Heart left ventricle (tissue), 16 donors: ENCODE data around the gene MS4A6A. TPM values are rescaled to one million over a fixed set of nuclear protein-coding genes. Genes with fewer than 3 reads are reported as not detected.

ENCODE experiments used
- ATAC-seq, 4 donors: fragments of 200-7000 bp; cut with Tn5 transposase; one replicate each; pipeline ENCODE4 v1.9.1; 2020 to 2022; ENCODE audit warnings: moderate library complexity in 4 of 4, mild to moderate bottlenecking in 3 of 4, moderate number of reproducible peaks in 1 of 4
- DNase-seq, 5 donors: peaks; one replicate each; pipeline ENCODE4 v3.0.0-alpha.2; 2020
- H3K27ac ChIP-seq, 12 donors: fragments of 200-600 bp; sonication (generic) in 4 of 12; one replicate each; pipeline versions ENCODE4 v1.5.0 to v1.8.0; 2016 to 2022; ENCODE audit warnings: mild to moderate bottlenecking in 2 of 12
- H3K27me3 ChIP-seq, 9 donors: fragments of 200-600 bp; sonication (generic) in 2 of 9; one replicate each; pipeline versions ENCODE4 v1.5.1 to v1.8.0; 2016 to 2022; ENCODE audit warnings: mild to moderate bottlenecking in 3 of 9
- H3K36me3 ChIP-seq, 9 donors: fragments of 200-600 bp; sonication (generic) in 2 of 9; one replicate each; pipeline versions ENCODE4 v1.5.0 to v1.8.0; 2018 to 2022; ENCODE audit warnings: mild to moderate bottlenecking in 2 of 9
- H3K4me1 ChIP-seq, 12 donors: fragments of 200-600 bp; sonication (generic) in 4 of 12; one replicate each; pipeline versions ENCODE4 v1.5.0 to v1.8.0; 2016 to 2022; ENCODE audit warnings: mild to moderate bottlenecking in 3 of 12
- H3K4me3 ChIP-seq, 12 donors: fragments of 200-600 bp; sonication (generic) in 4 of 12; one replicate each; pipeline versions ENCODE4 v1.5.0 to v1.8.0; 2017 to 2022; ENCODE audit warnings: mild to moderate bottlenecking in 9 of 12, moderate library complexity in 4 of 12
- H3K9me3 ChIP-seq, 12 donors: fragments of 200-600 bp; sonication (generic) in 4 of 12; one replicate each; pipeline versions ENCODE4 v1.5.0 to v1.8.0; 2016 to 2022; ENCODE audit warnings: mild to moderate bottlenecking in 1 of 12
- POLR2A ChIP-seq, 2 donors: fragments of 450-650 bp; IDR thresholded peaks; one replicate each; pipeline ENCODE4 v1.6.1; 2017; ENCODE audit warnings: antibody characterized with exemption in 2 of 2, mild to moderate bottlenecking in 2 of 2, moderate library complexity in 2 of 2
- WGBS, 4 donors: extraction: QIAGEN DNeasy Blood & Tissue Kit in 2 of 4; methylation state at CpG; one replicate each; pipeline versions ENCODE4 v1.1.5 to v1.1.7; 2013 to 2018; 5-methylcytosine and 5-hydroxymethylcytosine counted together
- intact Hi-C, 10 donors: fragments of 100-400 bp; cut with DNase I; formaldehyde crosslinking; loops; one replicate each; pipeline versions ENCODE4 v1.11.1 to v1.14.2; 2022
- polyA plus RNA-seq, 2 donors: library from polyadenylated mRNA; stranded (reverse); fragments of 200-250 nt; gene quantifications; one replicate each; pipeline ENCODE4 v1.2.3, GENCODE V29; 2013
- total RNA-seq, 9 donors: library from RNA; depleted of rRNA in 2 of 9; stranded (reverse); fragments of >200 nt in 2 of 9; fragmentation: NEBNext Ultra II Directional in 3 of 9; extraction: Animal tissue kit (Norgen Biotek cat#: 25700) in 3 of 9; gene quantifications; one replicate each; pipeline versions ENCODE4 v1.1.0 to v1.2.4, GENCODE V29; 2016 to 2023
- TF ChIP-seq, protein P1 (sequence below), 12 donors: fragments of 200-600 bp; sonication (generic) in 4 of 12; IDR thresholded peaks; one replicate each; pipeline versions ENCODE4 v1.5.0 to v1.8.0; 2018 to 2022; ENCODE audit warnings: antibody characterized with exemption in 12 of 12, mild to moderate bottlenecking in 5 of 12
- donor health status: ischemic (EF 13 %, LVEDD 7.1; RV severe dilation, severe dysfunction).
- donor health status: healthy with polysubstance abuse.
- donor health status: DM: no; HTN: yes; CAD: no.
- donor health status: DM: no; HTN: no; CAD: no.
- donor health status: ischemic (EF 25% LVEDD 6.9; RV normal size, moderate dysfunction).
- donor health status: ischemic (EF 25% LVEDD 5.7; RV mildly dilated, moderate dysfunction).
- donor health status: healthy.
- donor health status: DM: yes; HTN: yes; CAD: no.
- donor health status: ischemic (EF 35%, LVEDD 5.7; RV mildly dilated, moderate dysfunction).
- donor health status: nonischemic (EF 11% LVEDD 7.7; RV severe dilation, severe dysfunction).
- donor health status: DM: yes; HTN: yes; CAD: no.
- donor health status: PGD.
- donor health status: ischemic (EF 29% LVEDD 5.4; RV normal size, mild dysfunction).
- donor health status: nonischemic (EF 23%, LVEDD 6.1; RV moderate dilation, normal function).

Gene MS4A6A
- total and polyA plus RNA-seq, 11 donors = 11.7 to 279 (median 23.0) TPM

DNA sequence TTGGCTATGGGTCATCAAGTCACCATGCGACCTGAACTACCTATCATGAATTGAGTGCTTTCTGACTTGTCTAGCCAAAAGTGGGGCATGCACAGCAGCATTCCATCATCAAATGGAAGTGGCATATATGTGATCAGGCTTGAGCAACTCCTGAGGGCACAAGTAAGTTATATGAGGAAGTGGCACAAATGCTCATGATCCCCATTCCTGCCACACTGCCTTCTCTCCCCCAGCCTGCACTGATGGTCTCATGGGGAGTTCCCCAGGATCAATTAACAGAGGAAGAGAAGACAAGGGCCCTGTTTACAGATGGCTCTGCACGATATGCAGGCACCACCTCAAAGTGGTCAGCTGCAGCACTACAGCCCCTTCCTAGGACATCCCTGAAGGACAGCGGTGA lies 38.3 kb upstream of the MS4A6A start:
- WGBS, 4 donors = 79 to 84% (median 82%) methylated on average over 3 of the region's 3 CpGs
- Histone ChIP-seq H3K27ac (no peak overlapping the region), H3K36me3 (no peaks in the 10 kb centered on the region), H3K4me3 (no peak overlapping the region), H3K4me1 (no peaks in the 10 kb centered on the region), H3K9me3 (no peaks in the 10 kb centered on the region), H3K27me3 (no peaks in the 10 kb centered on the region)
- ATAC-seq = no peak
- intact Hi-C loops = no loop called here
- no peak for DNase-seq
- TF ChIP-seq, protein P1, sequence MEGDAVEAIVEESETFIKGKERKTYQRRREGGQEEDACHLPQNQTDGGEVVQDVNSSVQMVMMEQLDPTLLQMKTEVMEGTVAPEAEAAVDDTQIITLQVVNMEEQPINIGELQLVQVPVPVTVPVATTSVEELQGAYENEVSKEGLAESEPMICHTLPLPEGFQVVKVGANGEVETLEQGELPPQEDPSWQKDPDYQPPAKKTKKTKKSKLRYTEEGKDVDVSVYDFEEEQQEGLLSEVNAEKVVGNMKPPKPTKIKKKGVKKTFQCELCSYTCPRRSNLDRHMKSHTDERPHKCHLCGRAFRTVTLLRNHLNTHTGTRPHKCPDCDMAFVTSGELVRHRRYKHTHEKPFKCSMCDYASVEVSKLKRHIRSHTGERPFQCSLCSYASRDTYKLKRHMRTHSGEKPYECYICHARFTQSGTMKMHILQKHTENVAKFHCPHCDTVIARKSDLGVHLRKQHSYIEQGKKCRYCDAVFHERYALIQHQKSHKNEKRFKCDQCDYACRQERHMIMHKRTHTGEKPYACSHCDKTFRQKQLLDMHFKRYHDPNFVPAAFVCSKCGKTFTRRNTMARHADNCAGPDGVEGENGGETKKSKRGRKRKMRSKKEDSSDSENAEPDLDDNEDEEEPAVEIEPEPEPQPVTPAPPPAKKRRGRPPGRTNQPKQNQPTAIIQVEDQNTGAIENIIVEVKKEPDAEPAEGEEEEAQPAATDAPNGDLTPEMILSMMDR (IDR thresholded peaks at IDR 0.05) = no peak
- TF ChIP-seq POLR2A (IDR thresholded peaks at IDR 0.05) = no peak

DNA sequence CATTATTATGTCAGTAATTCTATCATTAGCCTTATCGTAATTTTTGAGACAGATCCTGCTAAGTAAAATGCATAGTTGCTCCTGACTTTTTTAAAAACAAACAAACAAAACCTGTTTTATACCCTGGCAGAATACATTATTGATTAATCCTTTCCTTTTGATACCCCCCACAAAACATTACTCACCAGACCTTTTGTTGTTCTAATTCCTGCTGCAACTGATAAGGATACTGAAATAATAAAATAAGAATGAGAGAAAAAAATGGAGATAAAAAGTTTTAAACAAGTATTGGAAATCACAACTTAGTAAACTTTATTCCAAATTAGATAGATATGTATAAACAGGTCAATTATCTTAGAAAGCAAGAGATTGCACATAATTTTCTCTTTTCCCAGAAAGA lies 31.5 kb upstream of the MS4A6A start:
- no peak overlapping the region for H3K27ac ChIP-seq
- TF ChIP-seq, protein P1 (IDR thresholded peaks at IDR 0.05) = no peak
- no peak for TF ChIP-seq POLR2A (IDR thresholded peaks at IDR 0.05)
- peaks cover 0 to 3% (median 0%) of the 10 kb centered on the region in 9 donors for H3K27me3 ChIP-seq
- H3K36me3 ChIP-seq = no peaks in the 10 kb centered on the region
- WGBS, 4 donors = 72 to 85% (median 76%) methylated on average over 1 of the region's 1 CpG
- H3K4me3 ChIP-seq = no peak overlapping the region
- DNase-seq (no peak), ATAC-seq (no peak)
- no peaks in the 10 kb centered on the region for H3K4me1 ChIP-seq
- intact Hi-C loops = no loop called here
- H3K9me3 ChIP-seq = no peaks in the 10 kb centered on the region

DNA sequence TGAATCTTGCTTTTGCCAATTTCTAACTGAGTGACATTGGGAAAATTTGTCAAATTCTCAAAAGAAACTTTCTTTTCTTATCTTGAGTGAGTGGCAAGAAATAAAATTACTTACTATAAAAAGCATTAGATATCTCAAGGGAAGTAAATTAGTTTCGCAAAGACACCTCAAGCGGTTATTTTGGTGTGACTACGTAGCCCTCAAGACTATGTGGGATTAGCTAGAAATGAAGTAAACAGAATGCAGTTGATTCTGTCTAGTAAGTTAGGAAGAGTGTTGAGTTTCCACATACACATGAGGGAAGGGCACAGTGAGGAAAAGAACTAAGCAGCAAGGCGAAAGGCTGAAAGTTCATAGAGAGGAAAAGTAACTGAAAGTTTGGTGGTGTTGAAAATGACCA lies 28.3 kb upstream of the MS4A6A start:
- intact Hi-C loops = no loop called here
- no peaks in the 10 kb centered on the region for H3K4me1 ChIP-seq
- no peak for TF ChIP-seq POLR2A (IDR thresholded peaks at IDR 0.05)
- TF ChIP-seq, protein P1 (IDR thresholded peaks at IDR 0.05) = no peak
- no peaks in the 10 kb centered on the region for H3K36me3 ChIP-seq
- no peak overlapping the region for H3K4me3 ChIP-seq
- H3K27ac ChIP-seq = no peak overlapping the region
- ATAC-seq (no peak), DNase-seq (no peak)
- 85 to 92% (median 88%) methylated on average over 4 of the region's 4 CpGs for WGBS, 4 donors
- H3K9me3 ChIP-seq = no peaks in the 10 kb centered on the region
- peaks cover 0 to 3% (median 0%) of the 10 kb centered on the region in 9 donors for H3K27me3 ChIP-seq

DNA sequence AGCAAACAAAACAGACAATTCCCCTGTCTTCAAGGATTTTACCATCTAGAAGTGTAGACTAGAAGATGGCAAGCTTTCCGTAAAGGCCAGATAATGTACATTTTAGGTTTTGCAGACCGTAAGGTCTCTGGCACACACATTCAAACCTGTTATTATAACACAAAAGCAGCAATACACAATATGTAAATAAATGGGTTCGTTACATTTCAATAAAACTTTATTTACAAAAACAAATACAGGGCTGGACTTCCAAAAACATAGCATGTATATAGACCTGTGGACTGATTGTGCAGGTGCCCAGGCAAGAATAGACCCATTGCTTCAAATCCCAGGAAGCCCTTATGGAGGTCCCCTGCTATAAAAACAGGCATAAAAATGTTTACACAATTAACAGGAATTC lies 27.1 kb upstream of the MS4A6A start:
- 89 to 91% (median 91%) methylated on average over 3 of the region's 3 CpGs for WGBS, 4 donors
- H3K27me3 ChIP-seq = peaks cover 0 to 3% (median 0%) of the 10 kb centered on the region in 9 donors
- no peaks in the 10 kb centered on the region for H3K4me1 ChIP-seq
- no peaks in the 10 kb centered on the region for H3K9me3 ChIP-seq
- DNase-seq (no peak), ATAC-seq (no peak)
- H3K27ac ChIP-seq = no peak overlapping the region
- TF ChIP-seq, protein P1 (IDR thresholded peaks at IDR 0.05) = no peak
- no peak for TF ChIP-seq POLR2A (IDR thresholded peaks at IDR 0.05)
- intact Hi-C loops = no loop called here
- H3K36me3 ChIP-seq = no peaks in the 10 kb centered on the region
- H3K4me3 ChIP-seq = no peak overlapping the region
